Measurements from ENCODE around the gene THOP1. TPM values are rescaled to one million over a fixed set of nuclear protein-coding genes. Genes with fewer than 3 reads are reported as not detected.

The THOP1 gene
- total RNA-seq, 1 donor from 2014 or later, result 79.0 TPM

DNA sequence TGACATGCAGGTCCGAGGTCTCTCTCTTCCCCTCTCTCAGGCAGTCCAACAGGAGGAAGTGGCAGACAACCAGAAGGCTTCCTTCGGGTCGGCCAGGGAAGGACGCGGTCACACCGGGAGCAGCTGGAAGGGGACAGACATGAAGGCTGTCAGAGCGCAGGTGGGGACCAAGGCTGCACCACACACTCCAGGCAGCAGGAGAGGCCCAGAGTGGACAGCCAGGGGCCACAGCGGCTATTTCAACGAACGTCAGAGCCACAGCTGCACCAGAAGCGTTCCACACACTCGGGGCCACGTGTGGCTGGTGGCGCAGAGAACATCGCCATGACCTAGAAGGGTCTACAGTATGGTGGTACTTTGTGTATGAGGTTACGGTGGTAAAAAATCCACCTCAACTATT, 29.5 kb upstream of the THOP1 start:
- TF ChIP-seq, protein P1, sequence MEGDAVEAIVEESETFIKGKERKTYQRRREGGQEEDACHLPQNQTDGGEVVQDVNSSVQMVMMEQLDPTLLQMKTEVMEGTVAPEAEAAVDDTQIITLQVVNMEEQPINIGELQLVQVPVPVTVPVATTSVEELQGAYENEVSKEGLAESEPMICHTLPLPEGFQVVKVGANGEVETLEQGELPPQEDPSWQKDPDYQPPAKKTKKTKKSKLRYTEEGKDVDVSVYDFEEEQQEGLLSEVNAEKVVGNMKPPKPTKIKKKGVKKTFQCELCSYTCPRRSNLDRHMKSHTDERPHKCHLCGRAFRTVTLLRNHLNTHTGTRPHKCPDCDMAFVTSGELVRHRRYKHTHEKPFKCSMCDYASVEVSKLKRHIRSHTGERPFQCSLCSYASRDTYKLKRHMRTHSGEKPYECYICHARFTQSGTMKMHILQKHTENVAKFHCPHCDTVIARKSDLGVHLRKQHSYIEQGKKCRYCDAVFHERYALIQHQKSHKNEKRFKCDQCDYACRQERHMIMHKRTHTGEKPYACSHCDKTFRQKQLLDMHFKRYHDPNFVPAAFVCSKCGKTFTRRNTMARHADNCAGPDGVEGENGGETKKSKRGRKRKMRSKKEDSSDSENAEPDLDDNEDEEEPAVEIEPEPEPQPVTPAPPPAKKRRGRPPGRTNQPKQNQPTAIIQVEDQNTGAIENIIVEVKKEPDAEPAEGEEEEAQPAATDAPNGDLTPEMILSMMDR (IDR thresholded peaks at IDR 0.05; ENCODE audit: insufficient read depth, low read length, poor library complexity, severe bottlenecking), result no peak
- H3K36me3 ChIP-seq (ENCODE audit: control insufficient read depth, insufficient read depth, low read length), result peaks cover 1% of the 10 kb centered on the region
- DNase-seq (ENCODE audit: low read depth), result no peak
- no peak overlapping the region for H3K4me3 ChIP-seq (ENCODE audit: low read depth, low read length)
- no peaks in the 10 kb centered on the region for H3K27me3 ChIP-seq (ENCODE audit: control insufficient read depth, insufficient read depth, low read length)

DNA sequence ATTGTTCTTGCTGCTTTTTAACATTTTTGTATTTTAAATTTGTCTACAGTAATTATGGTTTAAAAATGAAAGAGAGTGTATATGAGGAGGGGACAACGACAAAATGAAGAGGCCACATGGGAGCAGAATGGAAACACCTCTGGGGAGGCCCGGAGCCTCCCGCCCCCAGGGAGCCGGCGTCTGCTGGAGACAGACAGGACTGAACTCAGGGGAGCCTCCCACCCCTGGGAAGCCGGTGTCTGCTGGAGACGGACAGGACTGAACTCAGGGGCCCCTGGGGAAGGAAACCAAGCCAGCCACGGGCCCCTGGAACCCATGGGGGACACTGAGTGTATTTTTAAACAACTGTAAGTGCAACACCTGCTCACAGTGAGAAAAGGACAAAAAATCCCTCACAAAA, 28.8 kb upstream of the THOP1 start:
- no peak overlapping the region for H3K4me3 ChIP-seq (ENCODE audit: low read depth, low read length)
- TF ChIP-seq, protein P1 (IDR thresholded peaks at IDR 0.05; ENCODE audit: insufficient read depth, low read length, poor library complexity, severe bottlenecking), result no peak
- DNase-seq (ENCODE audit: low read depth), result no peak
- H3K36me3 ChIP-seq (ENCODE audit: control insufficient read depth, insufficient read depth, low read length), result peaks cover 1% of the 10 kb centered on the region
- no peaks in the 10 kb centered on the region for H3K27me3 ChIP-seq (ENCODE audit: control insufficient read depth, insufficient read depth, low read length)

DNA sequence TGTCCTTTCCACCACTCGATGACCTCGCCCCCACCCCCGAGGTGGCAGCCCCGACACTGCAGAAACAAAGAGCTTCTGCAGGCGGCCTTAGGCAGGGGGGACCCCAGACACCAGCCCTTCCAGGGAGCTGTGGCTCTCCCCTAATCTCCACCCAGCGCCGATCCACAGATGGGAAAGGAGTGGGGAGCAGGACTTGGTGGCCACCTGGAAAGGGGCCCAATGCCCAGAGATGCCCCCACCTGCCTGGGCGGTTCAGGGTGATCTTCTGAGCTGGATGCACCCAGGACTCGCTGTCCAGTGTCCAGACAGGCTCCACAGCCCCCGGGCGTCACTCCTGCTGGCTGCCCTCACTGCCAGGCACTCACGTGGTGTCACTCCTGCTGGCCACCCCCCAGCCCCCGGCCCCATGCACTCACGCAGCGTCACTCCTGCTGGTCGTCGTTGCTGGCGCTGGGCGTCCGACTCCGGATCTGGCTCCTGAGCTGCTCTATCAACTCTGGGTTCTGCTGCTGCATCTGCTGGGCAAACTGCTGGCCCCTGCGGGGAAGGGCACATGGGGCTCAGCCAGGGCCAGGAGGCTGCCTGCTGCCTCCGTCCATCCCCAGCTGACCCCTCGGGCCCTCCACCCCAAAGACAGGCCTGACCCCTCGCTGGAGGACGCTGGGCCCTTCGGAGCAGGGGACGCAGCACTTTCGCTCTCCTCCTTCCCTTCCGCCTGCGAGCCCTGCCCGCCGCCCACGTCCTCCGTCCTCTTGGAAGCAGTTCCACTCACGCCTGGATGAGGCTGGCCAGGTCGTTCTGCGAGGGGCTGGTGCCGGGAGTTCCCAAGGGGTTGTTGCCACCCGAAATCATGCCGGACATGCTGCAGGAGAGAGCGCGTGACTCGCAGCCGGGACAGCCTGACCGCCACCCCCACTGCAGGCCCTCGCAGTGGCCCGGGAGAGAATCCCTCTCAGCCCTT, 28.1 kb upstream of the THOP1 start:
- TF ChIP-seq, protein P1 (IDR thresholded peaks at IDR 0.05; ENCODE audit: insufficient read depth, low read length, poor library complexity, severe bottlenecking), result no peak
- Histone ChIP-seq H3K27me3 (ENCODE audit: control insufficient read depth, insufficient read depth, low read length) (no peaks in the 10 kb centered on the region), H3K36me3 (ENCODE audit: control insufficient read depth, insufficient read depth, low read length) (peaks cover 1% of the 10 kb centered on the region), H3K4me3 (ENCODE audit: low read depth, low read length) (no peak overlapping the region)
- no peak for DNase-seq (ENCODE audit: low read depth)

- DNase-seq (ENCODE audit: low read depth), result no peak
- TF ChIP-seq, protein P1 (IDR thresholded peaks at IDR 0.05; ENCODE audit: insufficient read depth, low read length, poor library complexity, severe bottlenecking), result no peak
- H3K27me3 ChIP-seq (ENCODE audit: control insufficient read depth, insufficient read depth, low read length), result no peaks in the 10 kb centered on the region
- H3K36me3 ChIP-seq (ENCODE audit: control insufficient read depth, insufficient read depth, low read length), result peaks cover 2% of the 10 kb centered on the region
- H3K4me3 ChIP-seq (ENCODE audit: low read depth, low read length), result no peak overlapping the region
Observed at GRCh38 chr19:2758601-2759313, 26.5 kb upstream of the THOP1 start.

- H3K27me3 ChIP-seq (ENCODE audit: control insufficient read depth, insufficient read depth, low read length), result no peaks in the 10 kb centered on the region
- TF ChIP-seq, protein P1 (IDR thresholded peaks at IDR 0.05; ENCODE audit: insufficient read depth, low read length, poor library complexity, severe bottlenecking), result no peak
- no peak for DNase-seq (ENCODE audit: low read depth)
- H3K36me3 ChIP-seq (ENCODE audit: control insufficient read depth, insufficient read depth, low read length), result peaks cover 2% of the 10 kb centered on the region
- H3K4me3 ChIP-seq (ENCODE audit: low read depth, low read length), result no peak overlapping the region
Observed at GRCh38 chr19:2759362-2759761, 25.9 kb upstream of the THOP1 start.

Measured in kidney epithelial cell (primary cell).